Smooth muscle cell (in vitro differentiated cells): ENCODE data around the gene GRP. TPM values are rescaled to one million over a fixed set of nuclear protein-coding genes. Genes with fewer than 3 reads are reported as not detected.

Source experiments
- DNase-seq: peaks from one replicate; lab custom pipeline; 2025; ENCODE audit not compliant: unreplicated experiment; lab: John Stamatoyannopoulos, UW
- H2AFZ ChIP-seq: fragments of 200-600 bp; sonication (generic); 2 replicates; pipeline ENCODE4 v1.6.0; 2016; ENCODE audit warnings: antibody characterized with exemption, low read depth, mild to moderate bottlenecking
- H3F3A ChIP-seq: fragments of 200-600 bp; sonication (generic); 2 replicates; pipeline ENCODE4 v1.6.0; 2017; ENCODE audit warnings: antibody characterized with exemption, low read depth
- H3K27ac ChIP-seq: fragments of 200-600 bp; sonication (generic); 2 replicates; pipeline ENCODE4 v1.5.1; 2016; ENCODE audit warnings: low read depth, mild to moderate bottlenecking
- H3K27me3 ChIP-seq: fragments of 200-600 bp; sonication (generic); 2 replicates; pipeline ENCODE4 v1.6.1; 2016; ENCODE audit warnings: low read depth, mild to moderate bottlenecking
- H3K36me3 ChIP-seq: fragments of 200-600 bp; sonication (generic); 2 replicates; pipeline ENCODE4 v1.5.1; 2016; ENCODE audit warnings: low read depth
- H3K4me1 ChIP-seq: fragments of 200-600 bp; sonication (generic); 2 replicates; pipeline ENCODE4 v1.5.1; 2016; ENCODE audit warnings: low read depth
- H3K4me2 ChIP-seq: fragments of 200-600 bp; sonication (generic); 2 replicates; pipeline ENCODE4 v1.6.0; 2016; ENCODE audit warnings: mild to moderate bottlenecking
- H3K4me3 ChIP-seq: fragments of 200-600 bp; sonication (generic); 2 replicates; pipeline ENCODE4 v1.5.1; 2016; ENCODE audit warnings: mild to moderate bottlenecking
- H3K79me2 ChIP-seq: fragments of 200-600 bp; sonication (generic); 2 replicates; pipeline ENCODE4 v1.6.0; 2016; ENCODE audit warnings: low read depth, mild to moderate bottlenecking
- H3K9ac ChIP-seq: fragments of 200-600 bp; sonication (generic); 2 replicates; pipeline ENCODE4 v1.6.0; 2016; ENCODE audit warnings: low read depth
- H3K9me3 ChIP-seq: fragments of 200-600 bp; sonication (generic); replicated peaks from 2 replicates; pipeline ENCODE4 v1.5.1; 2016; ENCODE audit warnings: low read depth
- H4K20me1 ChIP-seq: fragments of 200-600 bp; sonication (generic); 2 replicates; pipeline ENCODE4 v1.6.0; 2016; ENCODE audit warnings: low read depth
- CTCF ChIP-seq: fragments of 200-600 bp; sonication (generic); IDR thresholded peaks from 2 replicates; pipeline ENCODE4 v1.5.1; 2017; ENCODE audit warnings: borderline replicate concordance, mild to moderate bottlenecking, antibody characterized with exemption; ENCODE audit not compliant: insufficient read depth, poor library complexity, severe bottlenecking
- WGBS: methylation state at CpG from one replicate; pipeline ENCODE4 v1.1.7; 2016; ENCODE audit warnings: low lambda C conversion rate; 5-methylcytosine and 5-hydroxymethylcytosine counted together
- polyA plus RNA-seq: library from polyadenylated mRNA; unstranded; fragments of >200 nt; fragmentation: Nextera tagmentation; extraction: Ambion mirVana; gene quantifications from 2 replicates; pipeline ENCODE4 v1.2.1, GENCODE V29; 2016
- total RNA-seq: library from RNA; depleted of rRNA; stranded (reverse); fragments of >200 nt; gene quantifications from 2 replicates; pipeline ENCODE4 v1.2.3, GENCODE V29; 2014

The GRP gene
- total and polyA plus RNA-seq, 2 experiments from 2014 or later = 1.0 TPM; not detected in 1

- no peak for DNase-seq
- Histone ChIP-seq H3K36me3 (no peaks in the 10 kb centered on the region), H3K4me3 (no peak overlapping the region), H3K9me3 (no peaks in the 10 kb centered on the region), H3K79me2 (no peaks in the 10 kb centered on the region), H3K27ac (no peak overlapping the region), H3K4me2 (no peak overlapping the region), H3K27me3 (peaks cover 14% of the 10 kb centered on the region), H3K4me1 (no peaks in the 10 kb centered on the region), H3K9ac (no peak overlapping the region), H4K20me1 (no peaks in the 10 kb centered on the region), H2AFZ (no peak overlapping the region), H3F3A (no peaks in the 10 kb centered on the region)
- 63% methylated on average over 9 of the region's 9 CpGs for WGBS
- TF ChIP-seq CTCF = no peak
Observed at GRCh38 chr18:59180150-59180845, 39.7 kb upstream of the GRP start.

GRCh38 chr18:59182673-59183072 lies 37.3 kb upstream of the GRP start:
- Histone ChIP-seq H3K4me2 (no peak overlapping the region), H2AFZ (no peak overlapping the region), H3K4me3 (no peak overlapping the region), H3K4me1 (no peaks in the 10 kb centered on the region), H3K36me3 (no peaks in the 10 kb centered on the region), H3K9me3 (no peaks in the 10 kb centered on the region), H4K20me1 (no peaks in the 10 kb centered on the region), H3K27me3 (peaks cover 14% of the 10 kb centered on the region), H3F3A (no peaks in the 10 kb centered on the region), H3K9ac (no peak overlapping the region), H3K79me2 (no peaks in the 10 kb centered on the region), H3K27ac (no peak overlapping the region)
- no peak for DNase-seq
- 95% methylated on average over 1 of the region's 1 CpG for WGBS
- no peak for TF ChIP-seq CTCF

GRCh38 chr18:59189008-59189407 lies 30.9 kb upstream of the GRP start:
- 87% methylated on average over 2 of the region's 2 CpGs for WGBS
- H3K9ac ChIP-seq = no peak overlapping the region
- H2AFZ ChIP-seq = no peak overlapping the region
- H3K79me2 ChIP-seq = no peaks in the 10 kb centered on the region
- no peaks in the 10 kb centered on the region for H3K4me1 ChIP-seq
- H3K4me3 ChIP-seq = no peak overlapping the region
- no peak overlapping the region for H3K27ac ChIP-seq
- H3K4me2 ChIP-seq = no peak overlapping the region
- H3F3A ChIP-seq = no peaks in the 10 kb centered on the region
- H4K20me1 ChIP-seq = no peaks in the 10 kb centered on the region
- no peaks in the 10 kb centered on the region for H3K9me3 ChIP-seq
- no peaks in the 10 kb centered on the region for H3K36me3 ChIP-seq
- peaks cover 10% of the 10 kb centered on the region for H3K27me3 ChIP-seq
- no peak for DNase-seq
- TF ChIP-seq CTCF = no peak

- Histone ChIP-seq H2AFZ (no peak overlapping the region), H3K79me2 (no peaks in the 10 kb centered on the region), H3K36me3 (no peaks in the 10 kb centered on the region), H3K27ac (no peak overlapping the region), H3K4me1 (no peaks in the 10 kb centered on the region), H3K4me2 (no peak overlapping the region), H3K4me3 (no peak overlapping the region), H4K20me1 (no peaks in the 10 kb centered on the region), H3F3A (no peaks in the 10 kb centered on the region), H3K9me3 (no peaks in the 10 kb centered on the region), H3K9ac (no peak overlapping the region), H3K27me3 (peaks cover 5% of the 10 kb centered on the region)
- DNase-seq = no peak
- WGBS = 79% methylated on average over 1 of the region's 1 CpG
- TF ChIP-seq CTCF = no peak
Observed at GRCh38 chr18:59189746-59190145, 30.2 kb upstream of the GRP start.
